GM12878 (cell line): ENCODE results near the gene ZMYND10. TPM values are rescaled to one million over a fixed set of nuclear protein-coding genes. Genes with fewer than 3 reads are reported as not detected.
A peak's percentile ranks its signal among the peaks of the same experiment; 100 is the strongest.

Source experiments
- ATAC-seq: fragments of 200-7000 bp; cut with Tn5 transposase; 3 replicates; pipeline ENCODE4 v1.9.1; 2020; ENCODE audit warnings: mild to moderate bottlenecking, moderate library complexity
- BruUV-seq: library from RNA; stranded (reverse); fragments of 400-500 nt; replicated peaks from 2 replicates; lab custom pipeline; 2021; lab: Mats Ljungman, UMichigan
- CTCF ChIA-PET: fragments of 300-600 bp; sonication (Branson Sonifier 250); formaldehyde crosslinking; extraction: SDS; loops from one replicate; lab custom pipeline; 2021; ENCODE audit warnings: inconsistent platforms; lab: Yijun Ruan, JAX
- POLR2A ChIA-PET: fragments of 350-600 bp; formaldehyde crosslinking; extraction: SDS; loops from one replicate; lab custom pipeline; 2021; ENCODE audit warnings: inconsistent platforms; lab: Charles Lee
- RAD21 ChIA-PET: fragments of 300-600 bp; sonication (Branson Sonifier 250); formaldehyde crosslinking; loops from one replicate; lab custom pipeline; 2023; ENCODE audit warnings: antibody characterized with exemption; ENCODE audit not compliant: unreplicated experiment; lab: Charles Lee
- SMC1A ChIA-PET: fragments of 300-600 bp; sonication (Branson Sonifier 250); formaldehyde crosslinking; loops from one replicate; lab custom pipeline; 2023; ENCODE audit not compliant: unreplicated experiment, uncharacterized antibody; lab: Charles Lee
- DNase-seq: peaks from one replicate; pipeline ENCODE4 v3.0.0-alpha.2; 2011; ENCODE audit warnings: low read depth, low spot score
- FAIRE-seq: peaks from 3 replicates; lab custom pipeline; 2011; peaks lifted over from hg19 to GRCh38; lab: Jason Lieb, UNC
- H2AFZ ChIP-seq: 2 replicates; pipeline ENCODE4 v1.6.0; 2011; ENCODE audit warnings: low read depth, low read length, control low read depth; ENCODE audit not compliant: control insufficient read depth
- H3K27ac ChIP-seq: 2 replicates; pipeline ENCODE4 v1.5.1; 2011; ENCODE audit warnings: control low read depth; ENCODE audit not compliant: control insufficient read depth, insufficient read depth
- H3K27me3 ChIP-seq, 2 experiments: replicated peaks in 1 of 2; 2 replicates each; pipeline versions ENCODE4 v1.6.0 to v1.6.1; 2011; ENCODE audit warnings: low read length in 1 of 2; ENCODE audit not compliant: control insufficient read depth in 2 of 2, insufficient read depth in 2 of 2
- H3K36me3 ChIP-seq, 2 experiments: 2 replicates each; pipeline ENCODE4 v1.5.1; 2011; ENCODE audit warnings: low read length in 1 of 2; ENCODE audit not compliant: control insufficient read depth in 2 of 2, insufficient read depth in 2 of 2
- H3K4me1 ChIP-seq: 2 replicates; pipeline ENCODE4 v1.6.1; 2011; ENCODE audit warnings: mild to moderate bottlenecking, low read length, moderate library complexity, mixed read lengths; ENCODE audit not compliant: control insufficient read depth, insufficient read depth
- H3K4me2 ChIP-seq: 2 replicates; pipeline ENCODE4 v1.6.0; 2011; ENCODE audit warnings: control low read depth; ENCODE audit not compliant: control insufficient read depth, insufficient read depth
- H3K4me3 ChIP-seq: fragments of 200-600 bp; sonication (generic); 2 replicates; pipeline ENCODE4 v1.5.1; 2016
- H3K79me2 ChIP-seq: 2 replicates; pipeline ENCODE4 v1.6.0; 2011; ENCODE audit warnings: low read length; ENCODE audit not compliant: control insufficient read depth, insufficient read depth
- H3K9ac ChIP-seq: 2 replicates; pipeline ENCODE4 v1.8.0; 2011; ENCODE audit warnings: low read length, control low read depth, mixed read lengths; ENCODE audit not compliant: control insufficient read depth, insufficient read depth
- H3K9me3 ChIP-seq: replicated peaks from 3 replicates; pipeline ENCODE4 v1.5.1; 2011; ENCODE audit warnings: mild to moderate bottlenecking, low read length; ENCODE audit not compliant: control insufficient read depth, insufficient read depth
- H4K20me1 ChIP-seq: 2 replicates; pipeline ENCODE4 v1.6.0; 2011; ENCODE audit not compliant: control insufficient read depth, insufficient read depth
- ASH2L ChIP-seq: fragments of 300-600, 200-600 bp; sonication (generic); IDR thresholded peaks from 2 replicates; pipeline ENCODE4 v1.6.1; 2017; ENCODE audit warnings: low read depth, mild to moderate bottlenecking, borderline replicate concordance
- CHD1 ChIP-seq: IDR thresholded peaks from 2 replicates; pipeline ENCODE4 v1.6.1; 2012; ENCODE audit warnings: low read depth, low read length, improper control_type of control experiment
- EGR1 ChIP-seq, 2 experiments: IDR thresholded peaks; 1 replicate in 1 of 2; 2 replicates in 1 of 2; pipeline ENCODE4 v1.6.1; 2011 to 2012; ENCODE audit warnings: low read depth in 2 of 2, low read length in 2 of 2, borderline replicate concordance in 1 of 2, mild to moderate bottlenecking in 1 of 2, moderate library complexity in 1 of 2
- HCFC1 ChIP-seq: fragments of 150-350 bp; IDR thresholded peaks from 2 replicates; pipeline ENCODE4 v1.6.1; 2014; ENCODE audit warnings: low read length
- IKZF2 ChIP-seq, 2 experiments: fragments of 450-650 bp; IDR thresholded peaks; 2 replicates each; pipeline ENCODE4 v1.6.1; 2017; ENCODE audit warnings: mild to moderate bottlenecking in 2 of 2, moderate library complexity in 2 of 2
- MTA3 ChIP-seq: IDR thresholded peaks from 2 replicates; pipeline ENCODE4 v1.6.1; 2012; ENCODE audit warnings: low read length, inconsistent platforms, borderline replicate concordance
- NR2C2 ChIP-seq: IDR thresholded peaks from 2 replicates; pipeline ENCODE4 v1.6.1; 2011; ENCODE audit warnings: borderline replicate concordance, low read depth; ENCODE audit not compliant: control insufficient read depth, insufficient read length
- POLR2A ChIP-seq: IDR thresholded peaks from 2 replicates; pipeline ENCODE4 v1.6.1; 2011; ENCODE audit warnings: low read depth, mild to moderate bottlenecking, low read length
- RAD51 ChIP-seq: fragments of 450-650 bp; IDR thresholded peaks from 2 replicates; pipeline ENCODE4 v1.6.1; 2016; ENCODE audit warnings: moderate library complexity, mild to moderate bottlenecking, inconsistent platforms
- SIN3A ChIP-seq: IDR thresholded peaks from 2 replicates; pipeline ENCODE4 v1.6.1; 2012; ENCODE audit warnings: low read depth, low read length, improper control_type of control experiment
- STAT3 ChIP-seq: IDR thresholded peaks from 2 replicates; pipeline ENCODE4 v1.6.1; 2011; ENCODE audit warnings: low read depth, low read length, improper control_type of control experiment
- TCF7 ChIP-seq: IDR thresholded peaks from 2 replicates; pipeline ENCODE4 v1.6.1; 2014; ENCODE audit warnings: antibody characterized with exemption, borderline replicate concordance
- ZNF24 ChIP-seq: fragments of 450-650 bp; IDR thresholded peaks from 2 replicates; pipeline ENCODE4 v1.6.1; 2017; ENCODE audit warnings: antibody characterized with exemption, mild to moderate bottlenecking
- ZNF622 ChIP-seq: fragments of 450-650 bp; IDR thresholded peaks from 2 replicates; pipeline ENCODE4 v1.6.1; 2017; ENCODE audit warnings: mild to moderate bottlenecking, inconsistent platforms
- WGBS: methylation state at CpG from one replicate; pipeline ENCODE4 v1.1.6; 2016; ENCODE audit warnings: low lambda C conversion rate; ENCODE audit not compliant: insufficient replicate concordance, insufficient coverage; ENCODE audit errors: missing lambda C conversion rate; 5-methylcytosine and 5-hydroxymethylcytosine counted together
- in situ Hi-C: fragments of 300-500 bp; cut with MboI; formaldehyde crosslinking; loops from 9 replicates; pipeline ENCODE4 v1.14.3; 2018; ENCODE audit warnings: mixed read lengths
- intact Hi-C: fragments of 100-400 bp; cut with micrococcal nuclease; formaldehyde crosslinking; loops from one replicate; pipeline ENCODE4 v1.14.2; 2022; ENCODE audit not compliant: unreplicated experiment
- polyA plus RNA-seq, 11 experiments: library from polyadenylated mRNA; depleted of rRNA in 4 of 11; unstranded in 6 of 11; stranded (reverse) in 5 of 11; fragments of >200 nt; fragmentation: Nextera tagmentation in 4 of 11; fragmentation: Illumina TruSeq in 1 of 11; extraction: Ambion mirVana in 4 of 11; extraction: Trizol in 1 of 11; gene quantifications; 1 replicate in 1 of 11; 2 replicates in 10 of 11; pipeline versions ENCODE4 v1.2.1 to v1.2.3, GENCODE V29; 2011 to 2016; ENCODE audit warnings: inconsistent platforms in 2 of 11, missing spikeins in 2 of 11, low read depth in 1 of 11
- total RNA-seq, 4 experiments: library from RNA; depleted of rRNA in 3 of 4; stranded (reverse); fragments of >200 nt in 3 of 4; fragmentation: Illumina TruSeq in 1 of 4; extraction: Trizol in 1 of 4; gene quantifications; 2 replicates each; pipeline versions ENCODE4 v1.2.1 to v1.2.3, GENCODE V29; 2013 to 2021
- TF ChIP-seq, protein P1 (sequence below): IDR thresholded peaks from 2 replicates; pipeline ENCODE4 v1.6.1; 2012; ENCODE audit warnings: low read depth, low read length, improper control_type of control experiment
- TF ChIP-seq, protein P2 (sequence below): fragments of 450-650 bp; conservative IDR thresholded peaks from 2 replicates; pipeline ENCODE4 v1.6.1; 2017; ENCODE audit warnings: mild to moderate bottlenecking, moderate library complexity
- TF ChIP-seq, protein P3 (sequence below): fragments of 450-650 bp; IDR thresholded peaks from 2 replicates; pipeline ENCODE4 v1.6.1; 2017; ENCODE audit warnings: antibody characterized with exemption, mild to moderate bottlenecking, moderate library complexity

Gene ZMYND10
- total and polyA plus RNA-seq, 10 of the 15 experiments (the other 5 are each of a cell fraction or from before 2014, with no cell fraction given) = 0.11 to 1.0 (median 0.37) TPM

DNA sequence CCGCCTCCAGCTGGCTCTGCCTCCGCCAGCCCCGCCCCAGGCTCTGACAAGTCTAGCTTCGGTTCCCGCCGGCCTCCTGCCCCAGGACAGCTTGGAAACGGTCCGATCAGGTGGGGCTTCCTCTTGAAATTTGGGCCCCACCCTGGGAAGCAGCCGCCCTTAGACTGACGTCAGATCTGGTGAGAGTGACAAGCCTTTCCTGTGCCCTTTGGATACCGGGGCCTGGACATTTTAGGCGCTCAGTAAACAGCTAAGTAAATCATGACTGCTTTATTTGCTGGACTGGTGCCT, 45.9 kb downstream of the ZMYND10 start (continued):
- no peak for TF ChIP-seq ASH2L
- TF ChIP-seq ZNF24 = no peak

DNA sequence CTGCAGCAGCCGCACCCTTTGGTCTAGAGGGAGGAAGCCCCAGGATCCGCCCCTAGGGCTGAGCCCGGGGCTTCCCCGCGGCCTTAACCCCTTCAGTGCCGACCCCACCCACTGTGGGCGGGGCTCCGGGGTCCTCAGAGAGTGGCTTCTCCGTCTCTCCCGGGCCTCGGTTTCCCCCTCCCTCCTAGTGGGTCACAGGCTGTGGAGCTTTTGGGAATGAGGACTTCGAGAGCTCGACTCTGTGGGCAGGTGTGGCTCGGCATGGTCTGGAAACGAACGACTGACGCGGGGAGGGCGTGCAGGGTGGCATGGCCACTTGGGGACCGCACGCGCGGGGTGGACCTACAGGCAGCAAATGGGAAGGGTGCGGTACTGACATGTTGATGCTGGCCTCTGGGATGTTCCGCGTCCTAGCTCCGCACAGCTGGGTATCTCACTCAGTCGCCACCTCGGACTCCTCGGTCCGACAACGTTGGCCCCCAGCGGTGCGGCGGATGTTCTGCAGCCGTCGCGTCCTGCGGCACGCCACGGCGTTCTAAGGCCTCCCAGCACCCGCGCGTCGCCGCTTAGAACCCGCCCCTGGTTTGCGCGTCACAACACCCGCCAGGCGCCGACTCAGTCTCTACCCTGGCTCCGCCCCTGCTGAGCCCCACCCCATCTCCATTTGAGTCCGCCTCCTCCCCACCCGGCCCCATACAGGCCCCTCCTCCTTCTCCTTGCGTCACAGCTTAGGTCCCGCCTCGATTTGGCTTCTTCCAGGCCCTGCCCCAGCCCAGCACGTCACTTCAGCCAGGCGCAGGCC, 46.5 kb downstream of the ZMYND10 start, which contains the start of the genes HYAL3 and NAA80:
HYAL3 (minus strand) TSS at position 570 of the 802 bp plus-strand sequence. CDS start 3,803 bp downstream, outside the sequence.
NAA80 (minus strand) TSS at position 570 of the 802 bp plus-strand sequence. CDS start 1,942 bp downstream, outside the sequence.
- POLR2A ChIA-PET = interaction anchor here (0.6 to 2.7 kb wide), 16 partner anchors 8 to 829 kb away, joined by 3 to 30 read pairs (median 4); partner anchors contain the start of genes CYB561D2, DAG1, NPRL2 and RASSF1
- peak; percentile 99 for FAIRE-seq
- no peak for TF ChIP-seq STAT3
- TF ChIP-seq EGR1 (IDR thresholded peaks at IDR 0.05; ENCODE audit: borderline replicate concordance in 1 of 2, low read depth in 2 of 2, low read length in 2 of 2) = no peak
- TF ChIP-seq CHD1 = no peak
- TF ChIP-seq SIN3A = no peak; the same call in 1 of the 2 replicates
- TF ChIP-seq, protein P1, sequence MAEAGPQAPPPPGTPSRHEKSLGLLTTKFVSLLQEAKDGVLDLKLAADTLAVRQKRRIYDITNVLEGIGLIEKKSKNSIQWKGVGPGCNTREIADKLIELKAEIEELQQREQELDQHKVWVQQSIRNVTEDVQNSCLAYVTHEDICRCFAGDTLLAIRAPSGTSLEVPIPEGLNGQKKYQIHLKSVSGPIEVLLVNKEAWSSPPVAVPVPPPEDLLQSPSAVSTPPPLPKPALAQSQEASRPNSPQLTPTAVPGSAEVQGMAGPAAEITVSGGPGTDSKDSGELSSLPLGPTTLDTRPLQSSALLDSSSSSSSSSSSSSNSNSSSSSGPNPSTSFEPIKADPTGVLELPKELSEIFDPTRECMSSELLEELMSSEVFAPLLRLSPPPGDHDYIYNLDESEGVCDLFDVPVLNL = no peak
- TF ChIP-seq NR2C2 = no peak
- TF ChIP-seq MTA3 = no peak
- TF ChIP-seq HCFC1 = peak; percentile 40; the same call in 1 of the 2 replicates
- TF ChIP-seq ZNF622 = no peak
- TF ChIP-seq, protein P2, sequence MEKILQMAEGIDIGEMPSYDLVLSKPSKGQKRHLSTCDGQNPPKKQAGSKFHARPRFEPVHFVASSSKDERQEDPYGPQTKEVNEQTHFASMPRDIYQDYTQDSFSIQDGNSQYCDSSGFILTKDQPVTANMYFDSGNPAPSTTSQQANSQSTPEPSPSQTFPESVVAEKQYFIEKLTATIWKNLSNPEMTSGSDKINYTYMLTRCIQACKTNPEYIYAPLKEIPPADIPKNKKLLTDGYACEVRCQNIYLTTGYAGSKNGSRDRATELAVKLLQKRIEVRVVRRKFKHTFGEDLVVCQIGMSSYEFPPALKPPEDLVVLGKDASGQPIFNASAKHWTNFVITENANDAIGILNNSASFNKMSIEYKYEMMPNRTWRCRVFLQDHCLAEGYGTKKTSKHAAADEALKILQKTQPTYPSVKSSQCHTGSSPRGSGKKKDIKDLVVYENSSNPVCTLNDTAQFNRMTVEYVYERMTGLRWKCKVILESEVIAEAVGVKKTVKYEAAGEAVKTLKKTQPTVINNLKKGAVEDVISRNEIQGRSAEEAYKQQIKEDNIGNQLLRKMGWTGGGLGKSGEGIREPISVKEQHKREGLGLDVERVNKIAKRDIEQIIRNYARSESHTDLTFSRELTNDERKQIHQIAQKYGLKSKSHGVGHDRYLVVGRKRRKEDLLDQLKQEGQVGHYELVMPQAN = peak; percentile 93
- TF ChIP-seq, protein P3, sequence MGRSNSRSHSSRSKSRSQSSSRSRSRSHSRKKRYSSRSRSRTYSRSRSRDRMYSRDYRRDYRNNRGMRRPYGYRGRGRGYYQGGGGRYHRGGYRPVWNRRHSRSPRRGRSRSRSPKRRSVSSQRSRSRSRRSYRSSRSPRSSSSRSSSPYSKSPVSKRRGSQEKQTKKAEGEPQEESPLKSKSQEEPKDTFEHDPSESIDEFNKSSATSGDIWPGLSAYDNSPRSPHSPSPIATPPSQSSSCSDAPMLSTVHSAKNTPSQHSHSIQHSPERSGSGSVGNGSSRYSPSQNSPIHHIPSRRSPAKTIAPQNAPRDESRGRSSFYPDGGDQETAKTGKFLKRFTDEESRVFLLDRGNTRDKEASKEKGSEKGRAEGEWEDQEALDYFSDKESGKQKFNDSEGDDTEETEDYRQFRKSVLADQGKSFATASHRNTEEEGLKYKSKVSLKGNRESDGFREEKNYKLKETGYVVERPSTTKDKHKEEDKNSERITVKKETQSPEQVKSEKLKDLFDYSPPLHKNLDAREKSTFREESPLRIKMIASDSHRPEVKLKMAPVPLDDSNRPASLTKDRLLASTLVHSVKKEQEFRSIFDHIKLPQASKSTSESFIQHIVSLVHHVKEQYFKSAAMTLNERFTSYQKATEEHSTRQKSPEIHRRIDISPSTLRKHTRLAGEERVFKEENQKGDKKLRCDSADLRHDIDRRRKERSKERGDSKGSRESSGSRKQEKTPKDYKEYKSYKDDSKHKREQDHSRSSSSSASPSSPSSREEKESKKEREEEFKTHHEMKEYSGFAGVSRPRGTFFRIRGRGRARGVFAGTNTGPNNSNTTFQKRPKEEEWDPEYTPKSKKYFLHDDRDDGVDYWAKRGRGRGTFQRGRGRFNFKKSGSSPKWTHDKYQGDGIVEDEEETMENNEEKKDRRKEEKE = no peak
- TF ChIP-seq RAD51 = no peak
- peak; percentile 27 to 55; a peak in 2 of 4 replicates for TF ChIP-seq IKZF2 (IDR thresholded peaks at IDR 0.05)
- no peak for TF ChIP-seq TCF7
- peak; percentile 99 for TF ChIP-seq POLR2A

More for the DNA sequence above, 46.5 kb downstream of the ZMYND10 start, which contains the start of the genes HYAL3 and NAA80:
- no peaks in the 10 kb centered on the region for H3K9me3 ChIP-seq
- peak within 1 kb of the TSS; percentile 82 for H3K4me3 ChIP-seq
- H4K20me1 ChIP-seq = no peaks in the 10 kb centered on the region
- peak; percentile 90 for ATAC-seq
- ChIA-PET SMC1A (interaction anchor here (0.7 to 2.3 kb wide), 7 partner anchors 18 to 71 kb away, joined by 3 to 9 read pairs (median 3); no protein-coding TSS in a partner anchor), RAD21 (interaction anchor here (0.7 to 2.2 kb wide), 9 partner anchors 11 to 52 kb away, joined by 3 to 15 read pairs (median 5); partner anchors contain the start of genes CYB561D2, NPRL2 and TUSC2), CTCF (interaction anchor here (0.7 to 3.5 kb wide), 14 partner anchors 20 to 243 kb away, joined by 3 to 22 read pairs (median 4); partner anchors contain the start of gene TUSC2)
- in situ Hi-C loops = no loop called here
- no peaks in the 10 kb centered on the region for H3K27me3 ChIP-seq
- intact Hi-C loops = loop anchor here (1.0 to 5.0 kb wide), 2 partner anchors 22 to 38 kb away; no protein-coding TSS in a partner anchor
- WGBS = under 1% methylated on average over 47 of the region's 61 CpGs
- no TSS peak for BruUV-seq
- H3K79me2 ChIP-seq = peaks cover 2% of the 10 kb centered on the region; the same call in 1 of the 2 replicates
- peak within 1 kb of the TSS; percentile 89 for H3K9ac ChIP-seq
- peak within 1 kb of the TSS; percentile 98 for H3K4me2 ChIP-seq
- peak; percentile 98 for DNase-seq
- peak within 1 kb of the TSS; percentile 83 for H3K27ac ChIP-seq
- peaks cover 4% of the 10 kb centered on the region for H3K4me1 ChIP-seq
- H2AFZ ChIP-seq = peak within 1 kb of the TSS; percentile 100
- no peaks in the 10 kb centered on the region for H3K36me3 ChIP-seq
